Stimulated activated CD8-positive, alpha-beta memory T cell treated with anti-CD3 and anti-CD28 coated beads, Interleukin-4, amount 100 ng/mL, for 48 hours (primary cell): Measurements from ENCODE around the gene GABRG3.

Source experiments
- DNase-seq: peaks from one replicate; pipeline ENCODE4 v3.0.0-alpha.2; 2020

Gene GABRG3

DNA sequence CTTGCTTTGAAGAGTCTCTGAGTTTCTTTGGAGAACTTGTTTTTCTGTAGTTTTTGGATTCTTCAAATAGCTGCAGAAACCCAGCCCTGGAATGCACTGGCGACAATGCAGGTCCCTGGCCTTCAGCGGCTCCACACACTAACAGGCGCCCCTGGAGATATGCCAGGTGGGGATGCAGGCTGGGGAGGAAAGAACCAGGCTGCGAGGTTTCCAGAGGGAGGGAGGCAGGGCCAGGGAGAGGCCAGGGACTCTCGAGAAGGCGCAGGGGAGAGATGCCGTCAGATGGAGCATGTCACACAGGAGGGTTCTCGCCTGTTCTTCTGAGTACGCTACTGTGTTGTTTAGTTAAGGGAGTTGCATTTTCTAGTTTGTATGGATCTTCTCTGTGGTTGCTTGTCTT lies 283.1 kb downstream of the GABRG3 start:
- DNase-seq = no peak

GRCh38 chr15:27254801-27255200 lies 283.8 kb downstream of the GABRG3 start:
- DNase-seq = no peak

DNA sequence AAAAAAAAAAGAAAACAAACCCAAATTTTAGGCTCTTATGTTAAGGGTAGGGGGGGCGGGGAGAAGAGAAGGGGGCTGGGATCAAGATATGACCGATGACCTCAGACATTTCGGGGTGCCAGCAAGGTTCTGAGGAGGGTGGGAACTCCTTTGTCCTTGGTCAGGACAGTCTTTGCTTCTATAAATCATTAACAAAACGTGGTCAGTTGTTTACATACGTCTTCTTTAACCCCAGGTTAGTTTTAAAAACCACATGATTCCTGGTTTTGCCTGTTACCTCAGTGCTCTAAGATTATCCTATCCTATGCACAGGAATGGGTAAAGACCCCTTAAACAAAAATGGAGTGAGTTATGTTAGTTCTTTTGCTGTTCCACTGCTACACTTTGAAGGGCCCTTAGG lies 285.5 kb downstream of the GABRG3 start:
- DNase-seq = no peak

GRCh38 chr15:27258287-27258686 lies 287.3 kb downstream of the GABRG3 start:
- no peak for DNase-seq

GRCh38 chr15:27260523-27260922 lies 289.5 kb downstream of the GABRG3 start:
- DNase-seq = no peak

- DNase-seq = no peak
These were observed 297.9 kb downstream of the GABRG3 start for GRCh38 chr15:27268923-27269322.

GRCh38 chr15:27271258-27271657 lies 300.3 kb downstream of the GABRG3 start:
- no peak for DNase-seq

GRCh38 chr15:27272427-27272826 lies 301.4 kb downstream of the GABRG3 start:
- DNase-seq = no peak

GRCh38 chr15:27273506-27273905 lies 302.5 kb downstream of the GABRG3 start:
- no peak for DNase-seq

GRCh38 chr15:27278761-27279160 lies 307.8 kb downstream of the GABRG3 start:
- no peak for DNase-seq

GRCh38 chr15:27292641-27293040 lies 321.7 kb downstream of the GABRG3 start:
- no peak for DNase-seq

DNA sequence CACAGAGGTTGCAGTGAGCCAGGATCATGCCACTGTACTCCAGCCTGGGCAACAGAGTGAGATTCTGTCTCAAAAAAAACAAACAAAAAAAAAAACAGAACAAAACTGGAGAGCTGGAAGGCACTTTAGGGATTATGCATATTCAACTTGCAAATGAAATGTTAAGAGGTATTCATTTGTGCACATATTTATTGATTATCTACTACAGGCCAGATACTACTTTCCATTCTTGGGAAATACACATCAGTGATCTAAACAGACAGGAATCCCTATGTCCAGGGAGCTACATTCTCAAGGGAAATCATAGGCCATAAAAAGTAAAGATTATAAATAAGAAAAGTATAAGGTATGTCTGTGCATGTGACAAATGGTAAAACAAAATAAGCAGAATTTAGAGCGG lies 322.6 kb downstream of the GABRG3 start:
- DNase-seq = no peak

- no peak for DNase-seq
These were observed 346.8 kb downstream of the GABRG3 start for GRCh38 chr15:27317736-27318135.

DNA sequence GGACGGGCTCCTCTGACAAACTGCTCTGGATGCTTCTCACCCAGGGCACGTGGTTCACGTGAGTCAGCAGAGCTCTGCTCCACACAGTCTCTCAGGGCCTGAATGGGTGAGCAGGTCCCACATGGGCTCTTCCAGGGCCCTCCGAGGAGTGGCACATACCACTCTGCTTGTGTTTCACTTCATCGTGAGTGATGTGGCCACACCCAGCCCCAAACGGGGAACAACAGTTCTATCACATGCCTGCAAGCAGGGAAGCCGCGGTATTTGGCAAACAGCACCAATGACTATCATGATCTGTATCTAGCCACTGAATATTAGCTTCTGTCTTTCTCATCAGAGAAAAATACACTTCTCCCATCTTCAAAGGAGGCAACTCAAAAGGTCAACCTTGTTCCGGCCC lies 352.8 kb downstream of the GABRG3 start:
- no peak for DNase-seq

DNA sequence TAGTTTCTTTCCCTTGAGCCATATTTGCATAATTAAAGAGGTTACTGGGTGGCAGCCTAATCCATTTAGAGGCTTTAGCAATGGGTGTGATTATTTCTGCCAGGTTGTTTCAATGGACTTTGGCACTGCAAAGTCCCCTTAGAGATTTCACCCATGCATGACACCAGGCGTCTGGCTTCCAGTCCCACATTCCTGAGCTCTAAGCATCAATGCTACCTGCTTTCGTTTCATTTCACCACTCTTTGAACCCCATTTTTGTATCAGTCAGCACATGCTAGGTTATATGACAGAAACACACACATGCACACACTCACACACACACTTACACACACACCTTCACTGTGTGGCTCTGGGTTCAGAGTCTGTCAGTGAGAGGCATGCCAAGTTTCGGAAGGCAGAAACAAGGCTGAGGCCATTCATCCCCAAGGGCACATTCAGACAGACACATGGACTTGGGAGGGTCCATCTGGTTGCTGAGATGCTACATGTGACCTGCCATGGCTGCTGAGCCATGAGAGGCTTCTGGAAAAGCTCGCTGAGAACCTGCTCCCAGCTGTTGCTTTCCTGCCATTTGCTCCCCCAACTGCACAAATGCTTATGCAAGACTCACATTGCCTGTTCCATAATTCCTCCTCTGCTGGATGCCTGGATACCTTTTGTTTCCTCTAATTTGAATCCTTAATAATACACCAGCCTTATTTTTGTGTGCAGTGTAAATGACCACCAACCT lies 354.1 kb downstream of the GABRG3 start:
- DNase-seq = no peak

DNA sequence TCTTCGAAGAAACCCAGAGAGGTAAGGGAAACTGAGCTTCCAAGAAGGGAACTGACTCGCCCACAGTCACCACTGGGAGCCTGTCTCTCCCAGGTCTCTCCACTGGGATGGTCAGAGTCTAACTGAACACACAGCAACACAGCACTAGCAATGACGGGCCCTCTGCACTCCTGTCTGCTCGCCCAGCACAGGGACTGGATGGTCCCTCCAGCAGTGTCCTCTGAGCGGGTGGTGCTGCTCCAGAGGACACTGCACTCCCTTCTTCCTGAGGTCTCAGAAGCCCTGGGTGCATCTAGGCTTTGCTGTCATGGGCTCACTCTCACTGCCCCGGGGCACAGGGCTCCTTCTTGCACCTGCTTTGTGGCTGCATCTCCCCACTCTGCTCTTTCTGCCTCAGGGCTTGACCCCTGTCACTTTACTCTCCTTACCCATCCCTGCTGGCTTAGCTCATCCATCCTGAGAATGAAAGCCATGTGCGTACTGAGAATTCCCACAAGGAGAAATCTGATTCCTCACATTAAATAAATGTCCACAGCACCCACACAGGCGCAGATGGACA lies 356.6 kb downstream of the GABRG3 start:
- no peak for DNase-seq

GRCh38 chr15:27328186-27328585 lies 357.2 kb downstream of the GABRG3 start:
- no peak for DNase-seq

- no peak for DNase-seq
These were observed 357.6 kb downstream of the GABRG3 start for GRCh38 chr15:27328608-27329007.

DNA sequence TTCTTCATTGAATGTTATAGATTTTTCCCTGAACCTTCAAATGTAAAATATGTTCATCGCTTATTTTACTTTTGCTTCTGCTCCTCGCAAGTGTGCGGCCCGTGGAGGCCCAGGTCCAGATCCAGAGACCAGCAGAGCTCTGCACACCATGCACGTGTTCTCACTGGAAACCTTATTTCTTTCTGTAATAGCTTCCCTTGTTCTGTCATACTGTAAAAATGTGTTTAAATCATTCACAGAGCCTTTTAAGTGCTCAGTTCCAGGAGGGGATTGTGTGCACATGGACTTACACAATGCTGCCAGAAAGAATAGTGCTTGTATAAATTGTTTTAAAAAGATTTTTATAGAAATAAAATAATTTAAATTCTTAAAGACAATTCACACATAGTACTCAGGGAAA lies 359.3 kb downstream of the GABRG3 start:
- no peak for DNase-seq

DNA sequence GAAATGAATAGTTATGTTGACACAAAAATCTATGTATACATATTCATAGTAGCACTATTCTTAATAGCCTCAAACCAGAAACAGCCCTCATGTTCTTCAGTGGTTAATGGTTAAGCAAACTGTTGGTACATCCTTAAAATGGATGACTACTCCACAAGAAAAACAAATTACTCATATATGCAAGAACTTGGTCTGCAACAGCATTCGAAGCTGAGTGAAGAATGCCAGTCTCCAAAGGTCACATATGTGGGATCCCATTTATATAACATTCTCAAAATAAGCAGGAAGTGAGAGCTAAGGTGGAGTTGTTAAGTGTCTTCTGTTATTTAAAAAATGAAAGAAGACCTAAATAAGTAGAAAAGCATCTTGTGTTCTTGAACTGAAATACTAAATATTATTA lies 365.7 kb downstream of the GABRG3 start:
- DNase-seq = no peak

DNA sequence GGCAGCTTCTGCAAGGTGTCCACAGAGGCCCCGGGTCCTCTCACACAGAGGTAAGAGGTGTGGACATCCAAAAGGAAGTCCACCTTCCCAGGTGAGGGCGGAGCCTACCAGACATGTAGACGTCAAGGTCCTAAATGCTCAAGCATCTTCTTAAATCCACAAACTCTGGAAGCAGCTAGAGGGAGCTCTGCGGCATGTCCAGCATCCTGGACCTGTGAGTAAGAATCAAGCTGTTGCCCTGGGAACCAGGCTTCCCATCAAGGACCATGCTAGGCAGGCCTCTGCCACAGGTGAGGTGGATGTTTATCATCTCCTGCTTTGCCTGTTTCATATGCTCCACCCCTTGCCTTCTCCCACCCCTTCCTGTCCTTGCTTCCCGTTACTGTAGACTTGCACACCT lies 368.2 kb downstream of the GABRG3 start:
- DNase-seq = no peak

GRCh38 chr15:27341780-27342343 lies 370.9 kb downstream of the GABRG3 start:
- no peak for DNase-seq

- DNase-seq = no peak
These were observed 372.0 kb downstream of the GABRG3 start for GRCh38 chr15:27342991-27343390.

DNA sequence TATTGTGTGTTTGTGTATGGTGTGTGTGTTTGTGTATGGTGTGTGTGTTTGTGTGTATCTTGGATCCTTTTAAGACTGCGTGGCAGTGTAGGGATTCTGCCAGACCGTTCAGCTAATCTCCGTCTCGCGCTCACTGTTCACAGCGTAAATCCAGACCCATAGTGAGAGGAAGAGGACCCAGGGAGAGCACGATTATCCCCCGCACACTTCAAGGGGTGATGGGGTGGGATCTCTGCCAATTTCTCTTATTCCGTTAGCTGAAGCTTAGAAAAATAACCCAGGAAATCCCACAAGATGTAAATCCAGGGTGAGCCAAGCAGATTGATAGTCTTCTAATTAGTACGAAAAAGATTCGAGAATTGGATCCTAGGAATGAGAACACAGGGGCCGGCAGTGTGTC lies 381.2 kb downstream of the GABRG3 start:
- DNase-seq = no peak

DNA sequence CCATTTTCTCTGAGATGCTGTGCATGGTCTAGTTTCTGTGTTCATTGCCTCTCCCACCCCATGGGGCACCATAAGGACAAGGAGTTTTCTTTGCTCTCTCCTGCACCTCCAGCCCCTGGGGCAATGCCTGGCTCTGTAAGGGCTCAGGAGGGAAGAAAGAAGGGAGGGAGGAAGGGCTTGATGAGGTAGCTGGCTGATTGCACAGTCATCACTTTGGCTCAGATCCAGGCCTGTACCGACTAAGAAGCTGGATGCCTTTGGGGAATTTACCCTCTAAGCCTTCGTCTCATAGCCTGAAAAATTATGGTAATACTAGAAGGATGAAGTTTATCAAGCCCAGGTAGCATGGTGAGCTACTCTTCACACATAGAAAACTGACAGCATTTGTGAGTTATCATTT lies 382.9 kb downstream of the GABRG3 start:
- no peak for DNase-seq
